AG09309 (cell line): Measurements from ENCODE around the gene LSM11.

ENCODE experiments used
- DNase-seq: peaks from one replicate; pipeline ENCODE4 v3.0.0-alpha.2; 2010; ENCODE audit warnings: low read depth
- H3K4me3 ChIP-seq: 2 replicates; pipeline ENCODE4 v1.5.1; 2011; ENCODE audit warnings: mild to moderate bottlenecking, low read depth, low read length, moderate library complexity; ENCODE audit not compliant: control insufficient read depth
- TF ChIP-seq, protein P1 (sequence below): IDR thresholded peaks from 2 replicates; pipeline ENCODE4 v1.5.1; 2011; ENCODE audit warnings: mild to moderate bottlenecking, low read depth, low read length, inconsistent platforms; ENCODE audit not compliant: insufficient read depth, control insufficient read depth; ENCODE audit errors: missing control alignments

The LSM11 gene

DNA sequence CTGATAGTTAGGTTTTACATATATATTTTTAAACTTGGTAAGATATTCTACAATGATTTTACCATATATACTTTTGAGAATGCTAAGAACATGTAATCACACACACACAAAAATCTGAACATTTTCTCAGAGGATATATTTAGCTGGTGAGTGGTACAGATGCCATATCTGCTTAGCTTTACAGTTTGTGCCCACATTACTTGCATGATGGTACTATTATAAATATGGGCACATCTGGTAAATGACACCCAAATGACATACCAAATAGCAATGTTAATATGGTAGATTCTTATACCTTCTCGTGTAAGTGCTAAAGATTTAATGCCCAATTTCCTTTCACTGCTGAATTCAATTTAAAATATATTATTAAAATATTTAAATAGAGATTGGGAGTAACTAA is 56.6 kb downstream of the LSM11 start:
- no peak for DNase-seq
- H3K4me3 ChIP-seq = no peak overlapping the region
- TF ChIP-seq, protein P1, sequence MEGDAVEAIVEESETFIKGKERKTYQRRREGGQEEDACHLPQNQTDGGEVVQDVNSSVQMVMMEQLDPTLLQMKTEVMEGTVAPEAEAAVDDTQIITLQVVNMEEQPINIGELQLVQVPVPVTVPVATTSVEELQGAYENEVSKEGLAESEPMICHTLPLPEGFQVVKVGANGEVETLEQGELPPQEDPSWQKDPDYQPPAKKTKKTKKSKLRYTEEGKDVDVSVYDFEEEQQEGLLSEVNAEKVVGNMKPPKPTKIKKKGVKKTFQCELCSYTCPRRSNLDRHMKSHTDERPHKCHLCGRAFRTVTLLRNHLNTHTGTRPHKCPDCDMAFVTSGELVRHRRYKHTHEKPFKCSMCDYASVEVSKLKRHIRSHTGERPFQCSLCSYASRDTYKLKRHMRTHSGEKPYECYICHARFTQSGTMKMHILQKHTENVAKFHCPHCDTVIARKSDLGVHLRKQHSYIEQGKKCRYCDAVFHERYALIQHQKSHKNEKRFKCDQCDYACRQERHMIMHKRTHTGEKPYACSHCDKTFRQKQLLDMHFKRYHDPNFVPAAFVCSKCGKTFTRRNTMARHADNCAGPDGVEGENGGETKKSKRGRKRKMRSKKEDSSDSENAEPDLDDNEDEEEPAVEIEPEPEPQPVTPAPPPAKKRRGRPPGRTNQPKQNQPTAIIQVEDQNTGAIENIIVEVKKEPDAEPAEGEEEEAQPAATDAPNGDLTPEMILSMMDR = no peak

DNA sequence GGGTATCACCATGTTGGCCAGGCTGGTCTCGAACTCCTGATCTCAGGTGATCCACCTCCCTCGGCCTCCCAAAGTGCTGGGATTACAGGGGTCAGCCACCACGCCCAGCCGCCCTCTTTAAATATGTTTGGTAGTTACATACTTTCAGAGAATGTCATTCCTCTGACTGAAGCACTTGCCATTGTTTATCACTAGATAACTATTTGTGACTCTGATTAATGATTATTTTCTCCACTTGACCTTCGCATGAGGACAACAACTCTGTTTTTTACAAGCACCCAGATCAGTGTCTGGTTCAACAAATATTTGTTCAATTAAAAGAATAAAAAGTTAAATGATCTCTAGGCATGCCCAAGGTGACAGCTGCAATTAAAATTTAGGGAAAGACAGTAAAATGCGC is 59.2 kb downstream of the LSM11 start:
- no peak for DNase-seq
- no peak overlapping the region for H3K4me3 ChIP-seq
- TF ChIP-seq, protein P1 = no peak

DNA sequence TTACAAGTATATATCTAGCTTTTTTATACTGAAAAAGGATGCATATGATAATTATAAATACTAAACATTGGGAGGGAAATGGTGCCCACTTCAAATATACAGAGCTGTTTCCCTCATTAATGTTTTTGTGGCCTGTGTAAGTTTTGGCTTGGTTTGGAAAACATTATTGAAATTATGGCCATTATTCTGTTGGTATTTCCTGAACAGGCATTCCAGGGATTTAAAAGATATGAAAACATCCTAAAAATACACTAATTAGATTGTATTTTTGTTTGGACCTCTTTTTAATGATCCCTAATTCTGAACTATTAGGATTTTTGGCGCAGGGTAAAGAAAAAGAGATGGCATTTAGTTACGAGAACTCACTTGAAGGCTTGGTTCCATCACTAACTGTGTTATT is 64.5 kb downstream of the LSM11 start:
- no peak overlapping the region for H3K4me3 ChIP-seq
- DNase-seq = no peak
- TF ChIP-seq, protein P1 = no peak
